HEK293 (cell line): Measurements from ENCODE around the gene SHROOM1.

Source experiments
- EGR2 ChIP-seq: fragments of 450-650 bp; formaldehyde crosslinking; IDR thresholded peaks from 2 replicates; pipeline ENCODE4 v1.5.1; 2016; ENCODE audit warnings: low read depth, missing biosample characterization, missing genetic modification characterization
- GLI4 ChIP-seq: fragments of 450-650 bp; formaldehyde crosslinking; IDR thresholded peaks from 2 replicates; pipeline ENCODE4 v1.5.1; 2016; ENCODE audit warnings: missing biosample characterization, missing genetic modification characterization
- GLIS1 ChIP-seq: fragments of 450-650 bp; formaldehyde crosslinking; IDR thresholded peaks from 2 replicates; pipeline ENCODE4 v1.5.1; 2016; ENCODE audit warnings: missing biosample characterization, missing genetic modification characterization
- GLIS2 ChIP-seq: fragments of 450-650 bp; formaldehyde crosslinking; IDR thresholded peaks from 2 replicates; pipeline ENCODE4 v1.5.1; 2016; ENCODE audit warnings: missing biosample characterization, missing genetic modification characterization
- OSR2 ChIP-seq: fragments of 450-650 bp; formaldehyde crosslinking; IDR thresholded peaks from 2 replicates; pipeline ENCODE4 v1.5.1; 2016; ENCODE audit warnings: missing biosample characterization, missing genetic modification characterization
- OVOL3 ChIP-seq: fragments of 450-650 bp; formaldehyde crosslinking; IDR thresholded peaks from 2 replicates; pipeline ENCODE4 v1.5.1; 2016; ENCODE audit warnings: missing biosample characterization, missing genetic modification characterization
- PRDM1 ChIP-seq: fragments of 450-650 bp; formaldehyde crosslinking; IDR thresholded peaks from 2 replicates; pipeline ENCODE4; 2016; ENCODE audit warnings: missing biosample characterization, missing genetic modification characterization
- SETDB1 ChIP-seq: IDR thresholded peaks from one replicate; pipeline ENCODE4 v1.6.1; 2017; ENCODE audit warnings: mild to moderate bottlenecking, low read length, moderate library complexity, mixed read lengths; ENCODE audit not compliant: insufficient read length
- SP7 ChIP-seq: fragments of 450-650 bp; formaldehyde crosslinking; IDR thresholded peaks from 2 replicates; pipeline ENCODE4 v1.5.1; 2016; ENCODE audit warnings: missing biosample characterization, missing genetic modification characterization
- ZBTB44 ChIP-seq: fragments of 450-650 bp; IDR thresholded peaks from 2 replicates; pipeline ENCODE4 v1.5.1; 2018; ENCODE audit warnings: missing biosample characterization, mild to moderate bottlenecking, missing genetic modification characterization
- ZFP3 ChIP-seq: fragments of 450-650 bp; formaldehyde crosslinking; IDR thresholded peaks from 2 replicates; pipeline ENCODE4 v1.5.1; 2016; ENCODE audit warnings: low read depth, missing biosample characterization, missing genetic modification characterization
- ZFP41 ChIP-seq: fragments of 450-650 bp; formaldehyde crosslinking; IDR thresholded peaks from 2 replicates; pipeline ENCODE4 v1.5.1; 2016; ENCODE audit warnings: missing biosample characterization, missing genetic modification characterization, borderline replicate concordance
- ZNF132 ChIP-seq: fragments of 450-650 bp; formaldehyde crosslinking; IDR thresholded peaks from 2 replicates; pipeline ENCODE4 v1.5.1; 2017; ENCODE audit warnings: missing biosample characterization, missing genetic modification characterization, borderline replicate concordance
- ZNF133 ChIP-seq: fragments of 450-650 bp; formaldehyde crosslinking; IDR thresholded peaks from 2 replicates; pipeline ENCODE4 v1.5.1; 2016; ENCODE audit warnings: missing biosample characterization, missing genetic modification characterization
- ZNF18 ChIP-seq: fragments of 450-650 bp; formaldehyde crosslinking; IDR thresholded peaks from 2 replicates; pipeline ENCODE4 v1.5.1; 2016; ENCODE audit warnings: missing biosample characterization, missing genetic modification characterization
- ZNF23 ChIP-seq: fragments of 450-650 bp; formaldehyde crosslinking; IDR thresholded peaks from 2 replicates; pipeline ENCODE4 v1.5.1; 2016; ENCODE audit warnings: missing biosample characterization, missing genetic modification characterization, borderline replicate concordance
- ZNF391 ChIP-seq: fragments of 450-650 bp; formaldehyde crosslinking; IDR thresholded peaks from 2 replicates; pipeline ENCODE4 v1.5.1; 2016; ENCODE audit warnings: low read depth, missing biosample characterization, missing genetic modification characterization, borderline replicate concordance
- ZNF394 ChIP-seq: fragments of 450-650 bp; formaldehyde crosslinking; IDR thresholded peaks from 2 replicates; pipeline ENCODE4 v1.5.1; 2016; ENCODE audit warnings: missing biosample characterization, missing genetic modification characterization, mild to moderate bottlenecking, moderate library complexity, borderline replicate concordance
- ZNF521 ChIP-seq: fragments of 450-650 bp; formaldehyde crosslinking; IDR thresholded peaks from 2 replicates; pipeline ENCODE4 v1.5.1; 2017; ENCODE audit warnings: missing biosample characterization, mild to moderate bottlenecking, missing genetic modification characterization
- ZNF623 ChIP-seq: fragments of 450-650 bp; formaldehyde crosslinking; IDR thresholded peaks from 2 replicates; pipeline ENCODE4 v1.5.1; 2016; ENCODE audit warnings: missing biosample characterization, missing genetic modification characterization
- ZNF654 ChIP-seq: fragments of 450-650 bp; formaldehyde crosslinking; IDR thresholded peaks from 2 replicates; pipeline ENCODE4 v1.5.1; 2016; ENCODE audit warnings: low read depth, missing biosample characterization, missing genetic modification characterization
- ZSCAN4 ChIP-seq: fragments of 450-650 bp; formaldehyde crosslinking; IDR thresholded peaks from 2 replicates; pipeline ENCODE4 v1.5.1; 2017; ENCODE audit warnings: missing biosample characterization, missing genetic modification characterization
- TF ChIP-seq, protein P1 (sequence below): fragments of 450-650 bp; formaldehyde crosslinking; IDR thresholded peaks from 2 replicates; pipeline ENCODE4 v1.5.1; 2016; ENCODE audit warnings: missing biosample characterization, missing genetic modification characterization
- TF ChIP-seq, protein P2 (sequence below): fragments of 450-650 bp; formaldehyde crosslinking; IDR thresholded peaks from 2 replicates; pipeline ENCODE4 v1.5.1; 2017; ENCODE audit warnings: missing biosample characterization, missing genetic modification characterization
- TF ChIP-seq, protein P3 (sequence below): fragments of 450-650 bp; formaldehyde crosslinking; IDR thresholded peaks from 2 replicates; pipeline ENCODE4 v1.5.1; 2016; ENCODE audit warnings: missing biosample characterization, missing genetic modification characterization
- TF ChIP-seq, protein P4 (sequence below): fragments of 450-650 bp; formaldehyde crosslinking; IDR thresholded peaks from 2 replicates; pipeline ENCODE4 v1.5.1; 2016; ENCODE audit warnings: missing biosample characterization, missing genetic modification characterization

The SHROOM1 gene

DNA sequence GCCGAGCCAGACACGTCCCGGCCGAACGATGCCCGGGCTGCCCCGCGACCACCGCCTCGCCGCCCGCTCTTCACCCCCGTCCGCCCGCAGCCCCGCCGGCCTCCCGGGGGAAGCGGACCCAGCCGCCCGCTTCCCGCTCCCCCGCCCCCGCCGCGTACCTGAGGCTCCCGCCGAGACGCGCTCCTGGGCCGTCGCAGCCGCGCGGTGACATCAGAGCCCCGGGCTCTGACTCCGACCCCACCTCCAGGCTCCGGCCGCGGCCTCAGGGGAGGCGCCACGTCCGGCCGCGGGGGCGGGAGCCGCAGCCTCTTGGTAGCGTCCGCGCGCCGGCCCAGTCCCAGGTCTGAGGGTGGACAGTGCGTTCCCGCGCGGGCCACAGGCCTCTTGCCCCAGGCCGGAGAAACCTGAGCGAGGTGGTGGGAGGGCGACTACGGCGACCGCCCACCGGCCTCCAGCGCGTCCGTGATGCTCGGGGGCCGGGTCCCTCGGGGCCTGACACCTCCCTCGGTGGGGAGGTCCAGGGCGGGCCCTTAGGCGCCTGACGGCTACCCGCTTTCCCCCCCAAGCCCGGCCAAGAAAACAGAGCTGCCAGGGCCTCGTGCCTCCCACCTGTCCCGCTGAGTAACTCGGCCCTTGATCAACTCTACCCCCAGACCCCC lies at the start of gene SHROOM1 (continued):
- TF ChIP-seq ZNF18 (no peak), GLIS1 (peak; percentile 82), PRDM1 (tag by site-specific recombination) (no peak), GLIS2 (peak; percentile 84), ZNF133 (no peak), ZNF654 (tag by site-specific recombination) (no peak), ZNF521 (tag by site-specific recombination) (no peak), ZSCAN4 (tag by site-specific recombination) (no peak), SP7 (tag by site-specific recombination) (no peak), ZFP41 (no peak), OSR2 (no peak), ZNF23 (tag by site-specific recombination) (no peak), ZFP3 (tag by site-specific recombination) (no peak), EGR2 (tag by site-specific recombination) (peak; percentile 82), ZNF394 (no peak), GLI4 (no peak), ZNF132 (no peak), ZBTB44 (tag by site-specific recombination) (no peak), ZNF391 (tag by site-specific recombination) (no peak), ZNF623 (tag by site-specific recombination) (no peak), OVOL3 (tag by site-specific recombination) (no peak), SETDB1 (no peak)
- TF ChIP-seq, protein P1, sequence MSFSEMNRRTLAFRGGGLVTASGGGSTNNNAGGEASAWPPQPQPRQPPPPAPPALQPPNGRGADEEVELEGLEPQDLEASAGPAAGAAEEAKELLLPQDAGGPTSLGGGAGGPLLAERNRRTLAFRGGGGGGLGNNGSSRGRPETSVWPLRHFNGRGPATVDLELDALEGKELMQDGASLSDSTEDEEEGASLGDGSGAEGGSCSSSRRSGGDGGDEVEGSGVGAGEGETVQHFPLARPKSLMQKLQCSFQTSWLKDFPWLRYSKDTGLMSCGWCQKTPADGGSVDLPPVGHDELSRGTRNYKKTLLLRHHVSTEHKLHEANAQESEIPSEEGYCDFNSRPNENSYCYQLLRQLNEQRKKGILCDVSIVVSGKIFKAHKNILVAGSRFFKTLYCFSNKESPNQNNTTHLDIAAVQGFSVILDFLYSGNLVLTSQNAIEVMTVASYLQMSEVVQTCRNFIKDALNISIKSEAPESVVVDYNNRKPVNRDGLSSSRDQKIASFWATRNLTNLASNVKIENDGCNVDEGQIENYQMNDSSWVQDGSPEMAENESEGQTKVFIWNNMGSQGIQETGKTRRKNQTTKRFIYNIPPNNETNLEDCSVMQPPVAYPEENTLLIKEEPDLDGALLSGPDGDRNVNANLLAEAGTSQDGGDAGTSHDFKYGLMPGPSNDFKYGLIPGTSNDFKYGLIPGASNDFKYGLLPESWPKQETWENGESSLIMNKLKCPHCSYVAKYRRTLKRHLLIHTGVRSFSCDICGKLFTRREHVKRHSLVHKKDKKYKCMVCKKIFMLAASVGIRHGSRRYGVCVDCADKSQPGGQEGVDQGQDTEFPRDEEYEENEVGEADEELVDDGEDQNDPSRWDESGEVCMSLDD (tag by site-specific recombination), result 0 out of 2 replicates have a peak, but pooled peaks have one; percentile 34
- TF ChIP-seq, protein P2, sequence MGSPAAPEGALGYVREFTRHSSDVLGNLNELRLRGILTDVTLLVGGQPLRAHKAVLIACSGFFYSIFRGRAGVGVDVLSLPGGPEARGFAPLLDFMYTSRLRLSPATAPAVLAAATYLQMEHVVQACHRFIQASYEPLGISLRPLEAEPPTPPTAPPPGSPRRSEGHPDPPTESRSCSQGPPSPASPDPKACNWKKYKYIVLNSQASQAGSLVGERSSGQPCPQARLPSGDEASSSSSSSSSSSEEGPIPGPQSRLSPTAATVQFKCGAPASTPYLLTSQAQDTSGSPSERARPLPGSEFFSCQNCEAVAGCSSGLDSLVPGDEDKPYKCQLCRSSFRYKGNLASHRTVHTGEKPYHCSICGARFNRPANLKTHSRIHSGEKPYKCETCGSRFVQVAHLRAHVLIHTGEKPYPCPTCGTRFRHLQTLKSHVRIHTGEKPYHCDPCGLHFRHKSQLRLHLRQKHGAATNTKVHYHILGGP (tag by site-specific recombination), result no peak
- TF ChIP-seq, protein P3, sequence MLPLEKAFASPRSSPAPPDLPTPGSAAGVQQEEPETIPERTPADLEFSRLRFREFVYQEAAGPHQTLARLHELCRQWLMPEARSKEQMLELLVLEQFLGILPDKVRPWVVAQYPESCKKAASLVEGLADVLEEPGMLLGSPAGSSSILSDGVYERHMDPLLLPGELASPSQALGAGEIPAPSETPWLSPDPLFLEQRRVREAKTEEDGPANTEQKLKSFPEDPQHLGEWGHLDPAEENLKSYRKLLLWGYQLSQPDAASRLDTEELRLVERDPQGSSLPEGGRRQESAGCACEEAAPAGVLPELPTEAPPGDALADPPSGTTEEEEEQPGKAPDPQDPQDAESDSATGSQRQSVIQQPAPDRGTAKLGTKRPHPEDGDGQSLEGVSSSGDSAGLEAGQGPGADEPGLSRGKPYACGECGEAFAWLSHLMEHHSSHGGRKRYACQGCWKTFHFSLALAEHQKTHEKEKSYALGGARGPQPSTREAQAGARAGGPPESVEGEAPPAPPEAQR, result no peak
- TF ChIP-seq, protein P4, sequence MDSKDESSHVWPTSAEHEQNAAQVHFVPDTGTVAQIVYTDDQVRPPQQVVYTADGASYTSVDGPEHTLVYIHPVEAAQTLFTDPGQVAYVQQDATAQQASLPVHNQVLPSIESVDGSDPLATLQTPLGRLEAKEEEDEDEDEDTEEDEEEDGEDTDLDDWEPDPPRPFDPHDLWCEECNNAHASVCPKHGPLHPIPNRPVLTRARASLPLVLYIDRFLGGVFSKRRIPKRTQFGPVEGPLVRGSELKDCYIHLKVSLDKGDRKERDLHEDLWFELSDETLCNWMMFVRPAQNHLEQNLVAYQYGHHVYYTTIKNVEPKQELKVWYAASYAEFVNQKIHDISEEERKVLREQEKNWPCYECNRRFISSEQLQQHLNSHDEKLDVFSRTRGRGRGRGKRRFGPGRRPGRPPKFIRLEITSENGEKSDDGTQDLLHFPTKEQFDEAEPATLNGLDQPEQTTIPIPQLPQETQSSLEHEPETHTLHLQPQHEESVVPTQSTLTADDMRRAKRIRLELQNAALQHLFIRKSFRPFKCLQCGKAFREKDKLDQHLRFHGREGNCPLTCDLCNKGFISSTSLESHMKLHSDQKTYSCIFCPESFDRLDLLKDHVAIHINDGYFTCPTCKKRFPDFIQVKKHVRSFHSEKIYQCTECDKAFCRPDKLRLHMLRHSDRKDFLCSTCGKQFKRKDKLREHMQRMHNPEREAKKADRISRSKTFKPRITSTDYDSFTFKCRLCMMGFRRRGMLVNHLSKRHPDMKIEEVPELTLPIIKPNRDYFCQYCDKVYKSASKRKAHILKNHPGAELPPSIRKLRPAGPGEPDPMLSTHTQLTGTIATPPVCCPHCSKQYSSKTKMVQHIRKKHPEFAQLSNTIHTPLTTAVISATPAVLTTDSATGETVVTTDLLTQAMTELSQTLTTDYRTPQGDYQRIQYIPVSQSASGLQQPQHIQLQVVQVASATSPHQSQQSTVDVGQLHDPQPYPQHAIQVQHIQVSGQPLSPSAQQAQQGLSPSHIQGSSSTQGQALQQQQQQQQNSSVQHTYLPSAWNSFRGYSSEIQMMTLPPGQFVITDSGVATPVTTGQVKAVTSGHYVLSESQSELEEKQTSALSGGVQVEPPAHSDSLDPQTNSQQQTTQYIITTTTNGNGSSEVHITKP (tag by site-specific recombination), result peak; percentile 91
